Measurements from ENCODE around the gene KRTAP5-4. TPM values are rescaled to one million over a fixed set of nuclear protein-coding genes. Genes with fewer than 3 reads are reported as not detected.

KRTAP5-4 gene
- total and polyA plus RNA-seq, 7 experiments from 2014 or later = not detected

DNA sequence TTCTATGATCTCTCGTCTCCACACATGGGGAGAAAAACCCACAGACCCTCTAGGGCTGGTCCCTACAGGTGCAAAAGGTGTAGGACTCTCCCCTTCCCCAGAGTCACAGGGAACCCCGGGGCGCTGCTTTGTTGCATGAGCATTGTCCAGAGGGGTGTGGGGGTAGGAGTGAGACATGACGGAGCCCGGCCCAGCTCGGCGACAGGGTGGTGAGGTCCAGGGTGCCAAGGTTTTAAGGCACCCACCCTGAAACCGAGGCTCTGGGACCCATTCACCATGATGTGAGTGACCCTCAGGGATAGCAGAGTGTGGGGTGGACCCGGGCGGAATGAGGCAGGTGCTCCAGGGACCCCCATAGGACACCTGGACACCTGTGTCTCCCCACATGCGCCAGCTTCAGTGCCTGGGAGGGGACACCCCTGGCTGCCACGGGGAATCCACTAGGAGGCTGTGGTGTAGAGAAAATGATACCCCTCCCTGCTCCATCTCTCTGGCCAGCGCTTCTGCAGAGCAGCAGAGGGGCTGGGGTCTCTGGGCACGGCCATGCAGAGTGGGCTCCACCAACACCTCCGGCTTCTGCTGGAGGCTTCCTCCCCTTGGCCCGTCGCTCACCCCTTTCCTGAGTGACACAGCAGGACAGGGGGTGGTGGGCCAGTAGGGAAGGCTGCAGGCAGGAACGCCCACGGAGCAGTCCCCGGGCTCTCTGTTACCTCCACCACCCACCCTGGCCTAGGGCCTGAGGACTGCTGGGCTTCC lies 22.8 kb upstream of the KRTAP5-4 start:
- no peak for ATAC-seq
- no peaks in the 10 kb centered on the region for H3K9me3 Mint-ChIP-seq
- Histone ChIP-seq H3K27ac (ENCODE audit: low read depth, low read length) (no peak overlapping the region), H3K4me3 (ENCODE audit: low read length) (no peak overlapping the region), H3K36me3 (ENCODE audit: control insufficient read depth in 2 of 3, insufficient read depth in 3 of 3, low read length in 3 of 3) (no peaks in the 10 kb centered on the region), H3K9me3 (ENCODE audit: control insufficient read depth in 2 of 3, low read length in 3 of 3) (no peaks in the 10 kb centered on the region), H3K27me3 (ENCODE audit: control insufficient read depth in 2 of 2, insufficient read depth in 2 of 2, low read length in 2 of 2) (no peaks in the 10 kb centered on the region), H3K4me1 (ENCODE audit: control insufficient read depth in 2 of 2, insufficient read depth in 2 of 2, low read length in 2 of 2) (no peaks in the 10 kb centered on the region)
- no peak overlapping the region for H3K27ac Mint-ChIP-seq
- intact Hi-C loops (cut with micrococcal nuclease) = no loop called here
- peaks cover 0 to 19% (median 9%) of the 10 kb centered on the region in 5 donors for H3K27me3 Mint-ChIP-seq
- CTCF ChIA-PET = interaction anchor here (0.9 kb wide), 1 partner anchor 16 kb away, joined by 4 read pairs; no protein-coding TSS in a partner anchor
- no peak overlapping the region for H3K4me3 Mint-ChIP-seq
- no peak for DNase-seq
- POLR2A ChIA-PET = no interaction called here
- no peaks in the 10 kb centered on the region for H3K36me3 Mint-ChIP-seq
- H3K4me1 Mint-ChIP-seq = peaks cover 0 to 6% (median 0%) of the 10 kb centered on the region in 7 donors

DNA sequence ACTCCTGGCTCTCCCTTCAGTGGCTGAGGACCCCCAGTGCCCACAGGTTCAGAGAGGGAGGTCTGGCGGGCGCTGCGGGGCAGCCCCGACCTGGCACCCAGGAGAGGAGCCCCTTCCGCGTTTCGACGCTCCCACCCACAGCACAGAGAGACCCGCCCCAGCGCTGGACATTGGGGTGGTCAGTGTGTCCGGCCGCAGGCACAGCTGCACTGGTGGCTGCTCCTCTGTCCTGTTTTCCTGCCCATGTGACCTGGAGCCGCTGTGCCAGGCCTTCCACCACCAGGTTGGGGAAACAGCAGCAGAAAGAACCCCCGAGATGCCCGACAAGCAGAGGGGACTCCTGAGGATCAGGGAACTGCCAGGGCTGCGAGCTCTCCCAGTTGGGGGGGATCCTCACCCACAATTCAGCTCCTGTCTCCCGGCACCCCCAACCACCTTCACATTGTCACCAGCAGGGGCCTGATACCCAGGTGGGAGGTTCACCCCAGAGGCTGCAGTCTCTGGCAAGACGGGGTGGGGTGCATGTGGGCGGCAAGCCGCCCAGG lies 21.3 kb upstream of the KRTAP5-4 start:
- ChIA-PET CTCF (no interaction called here), POLR2A (no interaction called here)
- Mint-ChIP-seq H3K4me1 (peaks cover 0 to 10% (median 1%) of the 10 kb centered on the region in 7 donors), H3K27me3 (peaks cover 0 to 19% (median 14%) of the 10 kb centered on the region in 5 donors), H3K36me3 (no peaks in the 10 kb centered on the region), H3K4me3 (no peak overlapping the region), H3K27ac (no peak overlapping the region), H3K9me3 (no peaks in the 10 kb centered on the region)
- DNase-seq (no peak), ATAC-seq (no peak)
- no peaks in the 10 kb centered on the region for H3K9me3 ChIP-seq (ENCODE audit: control insufficient read depth in 2 of 3, low read length in 3 of 3)
- H3K27ac ChIP-seq (ENCODE audit: low read depth, low read length) = no peak overlapping the region
- intact Hi-C loops (cut with micrococcal nuclease) = no loop called here
- no peaks in the 10 kb centered on the region for H3K4me1 ChIP-seq (ENCODE audit: control insufficient read depth in 2 of 2, insufficient read depth in 2 of 2, low read length in 2 of 2)
- H3K27me3 ChIP-seq (ENCODE audit: control insufficient read depth in 2 of 2, insufficient read depth in 2 of 2, low read length in 2 of 2) = no peaks in the 10 kb centered on the region
- H3K36me3 ChIP-seq (ENCODE audit: control insufficient read depth in 2 of 3, insufficient read depth in 3 of 3, low read length in 3 of 3) = no peaks in the 10 kb centered on the region
- no peak overlapping the region for H3K4me3 ChIP-seq (ENCODE audit: low read length)

DNA sequence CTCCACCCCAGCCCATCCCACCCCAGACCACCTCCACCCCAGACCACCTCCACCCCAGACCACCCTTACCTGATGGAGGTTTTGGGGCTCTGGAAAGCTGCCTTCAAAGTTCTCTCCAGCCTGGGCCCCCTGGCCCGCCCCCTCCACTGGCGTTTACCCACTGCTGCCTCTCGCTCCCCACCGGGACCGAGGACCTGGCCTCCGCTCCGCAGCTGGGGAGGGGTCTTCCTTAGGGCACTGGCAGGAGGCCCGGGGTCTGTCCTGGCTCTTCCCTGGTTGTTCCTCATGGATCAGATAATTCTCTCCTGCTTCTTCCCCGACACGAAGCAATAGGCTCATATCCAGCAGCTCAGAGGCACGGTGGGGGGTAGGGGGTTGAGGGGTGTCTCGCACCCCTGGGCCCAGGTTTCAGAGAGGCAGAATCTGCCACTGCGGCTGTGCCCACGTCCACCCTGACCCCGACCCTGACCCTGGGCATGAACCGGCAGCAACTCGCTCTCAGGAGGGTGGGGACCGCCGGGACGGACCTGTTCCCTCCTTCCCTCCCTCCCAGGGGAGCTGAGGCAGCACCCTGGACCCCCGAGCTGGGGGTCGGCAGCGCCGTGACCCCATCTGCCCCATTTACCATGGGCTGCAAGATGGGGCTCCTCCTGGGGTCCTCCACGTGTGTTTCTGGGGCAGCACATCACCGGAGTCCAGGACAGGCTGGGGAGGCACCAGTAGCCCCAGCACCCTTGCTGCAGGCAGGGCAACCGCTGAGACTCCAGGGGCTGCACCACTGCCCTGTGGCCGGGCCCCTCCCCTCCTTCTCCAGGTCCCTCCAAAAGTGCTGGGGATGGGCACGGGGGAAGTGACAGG lies 20.6 kb upstream of the KRTAP5-4 start:
- no peak overlapping the region for H3K4me3 ChIP-seq (ENCODE audit: low read length)
- Mint-ChIP-seq H3K9me3 (no peaks in the 10 kb centered on the region), H3K36me3 (no peaks in the 10 kb centered on the region), H3K27ac (no peak overlapping the region), H3K27me3 (peaks cover 0 to 19% (median 14%) of the 10 kb centered on the region in 5 donors), H3K4me3 (no peak overlapping the region), H3K4me1 (peaks cover 0 to 10% (median 1%) of the 10 kb centered on the region in 7 donors)
- no peaks in the 10 kb centered on the region for H3K27me3 ChIP-seq (ENCODE audit: control insufficient read depth in 2 of 2, insufficient read depth in 2 of 2, low read length in 2 of 2)
- no peaks in the 10 kb centered on the region for H3K9me3 ChIP-seq (ENCODE audit: control insufficient read depth in 2 of 3, low read length in 3 of 3)
- POLR2A ChIA-PET = no interaction called here
- CTCF ChIA-PET = no interaction called here
- no peak overlapping the region for H3K27ac ChIP-seq (ENCODE audit: low read depth, low read length)
- DNase-seq (no peak), ATAC-seq (no peak)
- no peaks in the 10 kb centered on the region for H3K36me3 ChIP-seq (ENCODE audit: control insufficient read depth in 2 of 3, insufficient read depth in 3 of 3, low read length in 3 of 3)
- no peaks in the 10 kb centered on the region for H3K4me1 ChIP-seq (ENCODE audit: control insufficient read depth in 2 of 2, insufficient read depth in 2 of 2, low read length in 2 of 2)
- intact Hi-C loops (cut with micrococcal nuclease) = no loop called here

DNA sequence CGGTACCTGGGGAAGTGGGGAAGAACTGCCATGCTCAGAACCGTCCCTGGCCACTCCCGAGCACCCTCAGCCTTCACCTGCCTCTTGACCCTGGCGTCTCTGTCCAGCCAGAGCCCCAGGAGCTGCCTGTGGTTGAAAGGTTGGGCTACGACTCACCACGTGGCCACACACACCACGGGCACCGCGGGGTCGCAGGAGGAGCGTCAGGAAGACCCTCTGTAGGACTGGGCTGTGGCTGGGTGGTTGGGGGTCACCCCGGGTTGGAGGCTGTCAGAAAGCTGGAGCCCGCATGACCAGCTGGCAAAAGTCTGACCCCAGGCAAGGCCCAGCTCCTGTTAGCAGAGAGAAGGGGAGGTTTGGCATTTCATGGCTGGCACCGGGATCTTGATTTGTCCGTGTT lies 19.2 kb upstream of the KRTAP5-4 start:
- no peaks in the 10 kb centered on the region for H3K9me3 ChIP-seq (ENCODE audit: control insufficient read depth in 2 of 3, low read length in 3 of 3)
- Mint-ChIP-seq H3K9me3 (no peaks in the 10 kb centered on the region), H3K4me3 (no peak overlapping the region), H3K27ac (no peak overlapping the region), H3K4me1 (peaks cover 0 to 10% (median 1%) of the 10 kb centered on the region in 7 donors), H3K27me3 (peaks cover 0 to 16% (median 14%) of the 10 kb centered on the region in 5 donors), H3K36me3 (no peaks in the 10 kb centered on the region)
- H3K4me1 ChIP-seq (ENCODE audit: control insufficient read depth in 2 of 2, insufficient read depth in 2 of 2, low read length in 2 of 2) = no peaks in the 10 kb centered on the region
- no peaks in the 10 kb centered on the region for H3K36me3 ChIP-seq (ENCODE audit: control insufficient read depth in 2 of 3, insufficient read depth in 3 of 3, low read length in 3 of 3)
- ChIA-PET CTCF (interaction anchor here (0.6 to 1.4 kb wide), 3 partner anchors 12 to 360 kb away, joined by 3 to 5 read pairs (median 3); no protein-coding TSS in a partner anchor), POLR2A (no interaction called here)
- H3K4me3 ChIP-seq (ENCODE audit: low read length) = no peak overlapping the region
- intact Hi-C loops (cut with micrococcal nuclease) = no loop called here
- H3K27me3 ChIP-seq (ENCODE audit: control insufficient read depth in 2 of 2, insufficient read depth in 2 of 2, low read length in 2 of 2) = no peaks in the 10 kb centered on the region
- ATAC-seq (no peak), DNase-seq (no peak)
- H3K27ac ChIP-seq (ENCODE audit: low read depth, low read length) = no peak overlapping the region

DNA sequence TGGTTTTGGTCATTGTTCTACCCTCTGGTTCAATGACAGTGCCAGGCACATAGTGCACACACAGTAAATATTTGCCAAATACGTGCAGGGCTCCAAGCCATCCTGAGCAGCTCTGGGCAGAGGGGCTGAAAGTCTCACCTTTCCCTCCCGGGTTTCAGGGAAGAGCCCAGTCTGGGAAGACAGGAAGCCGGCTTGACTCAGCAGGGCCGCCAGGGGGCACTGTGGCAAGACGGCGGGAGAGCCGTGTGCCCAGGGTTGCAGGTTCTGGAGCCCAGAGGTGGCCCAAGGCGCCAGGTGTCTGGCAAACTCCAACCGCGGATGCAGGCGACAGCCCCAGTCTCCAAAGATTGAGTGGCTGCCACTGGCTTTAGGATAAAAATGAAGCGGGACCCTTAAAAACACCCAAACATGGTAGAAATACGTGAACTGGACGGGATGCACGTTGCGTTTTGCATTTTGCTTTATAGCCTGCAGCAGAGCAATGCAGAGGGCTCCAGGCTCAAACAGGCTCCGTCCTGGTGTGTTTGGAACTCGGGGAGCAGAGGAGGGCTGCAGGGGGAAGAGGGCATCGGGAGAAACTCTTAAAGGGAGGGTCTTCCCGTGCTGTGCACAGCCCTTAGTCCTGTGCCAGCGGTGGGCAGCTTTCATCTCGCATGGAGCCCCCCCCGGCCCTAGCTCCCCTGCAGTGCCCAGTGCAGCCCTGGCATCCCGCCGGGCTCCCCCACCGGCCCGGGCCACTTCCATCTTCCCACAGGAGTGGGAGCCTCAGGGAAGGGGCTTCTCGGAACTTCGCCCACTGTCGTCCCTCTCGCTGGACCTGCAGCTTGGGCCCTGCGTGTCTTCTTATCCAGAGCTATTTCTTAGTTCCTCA lies 18.4 kb upstream of the KRTAP5-4 start:
- Histone ChIP-seq H3K36me3 (ENCODE audit: control insufficient read depth in 2 of 3, insufficient read depth in 3 of 3, low read length in 3 of 3) (no peaks in the 10 kb centered on the region), H3K27me3 (ENCODE audit: control insufficient read depth in 2 of 2, insufficient read depth in 2 of 2, low read length in 2 of 2) (no peaks in the 10 kb centered on the region), H3K27ac (ENCODE audit: low read depth, low read length) (no peak overlapping the region), H3K4me3 (ENCODE audit: low read length) (no peak overlapping the region), H3K4me1 (ENCODE audit: control insufficient read depth in 2 of 2, insufficient read depth in 2 of 2, low read length in 2 of 2) (no peaks in the 10 kb centered on the region), H3K9me3 (ENCODE audit: control insufficient read depth in 2 of 3, low read length in 3 of 3) (no peaks in the 10 kb centered on the region)
- no peaks in the 10 kb centered on the region for H3K36me3 Mint-ChIP-seq
- H3K27me3 Mint-ChIP-seq = peaks cover 0 to 21% (median 15%) of the 10 kb centered on the region in 5 donors
- no peak overlapping the region for H3K4me3 Mint-ChIP-seq
- H3K9me3 Mint-ChIP-seq = no peaks in the 10 kb centered on the region
- H3K4me1 Mint-ChIP-seq = peaks cover 0 to 10% (median 1%) of the 10 kb centered on the region in 7 donors
- CTCF ChIA-PET = interaction anchor here (0.5 to 1.4 kb wide), 5 partner anchors 10 to 361 kb away, joined by 3 to 5 read pairs (median 4); no protein-coding TSS in a partner anchor
- POLR2A ChIA-PET = no interaction called here
- H3K27ac Mint-ChIP-seq = no peak overlapping the region
- peak in 6 of 9 donors; percentile 19 to 40 (median 29) for DNase-seq
- peak; percentile 54 for ATAC-seq
- intact Hi-C loops (cut with micrococcal nuclease) = no loop called here

DNA sequence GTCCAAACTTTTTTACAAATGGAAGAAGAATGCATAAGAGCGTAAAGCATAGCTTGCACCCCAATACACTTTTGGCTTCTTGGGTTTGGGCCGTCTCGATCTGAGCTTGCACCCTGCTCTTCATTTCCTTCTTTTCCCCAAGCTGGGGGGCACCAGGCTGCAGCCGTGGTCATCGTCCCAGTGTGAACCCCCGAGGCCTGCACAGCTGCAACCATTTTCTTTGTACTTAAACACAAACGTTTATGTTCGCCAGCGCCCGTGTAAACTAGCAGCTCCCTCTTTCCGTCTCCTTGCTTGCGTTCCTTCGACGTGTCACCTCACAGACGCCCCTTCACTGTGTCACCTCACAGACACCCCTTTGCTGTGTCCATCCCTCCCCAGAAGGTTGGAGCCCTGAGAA lies 17.7 kb upstream of the KRTAP5-4 start:
- Histone ChIP-seq H3K4me1 (ENCODE audit: control insufficient read depth in 2 of 2, insufficient read depth in 2 of 2, low read length in 2 of 2) (no peaks in the 10 kb centered on the region), H3K27ac (ENCODE audit: low read depth, low read length) (no peak overlapping the region), H3K36me3 (ENCODE audit: control insufficient read depth in 2 of 3, insufficient read depth in 3 of 3, low read length in 3 of 3) (no peaks in the 10 kb centered on the region), H3K27me3 (ENCODE audit: control insufficient read depth in 2 of 2, insufficient read depth in 2 of 2, low read length in 2 of 2) (no peaks in the 10 kb centered on the region), H3K9me3 (ENCODE audit: control insufficient read depth in 2 of 3, low read length in 3 of 3) (no peaks in the 10 kb centered on the region), H3K4me3 (ENCODE audit: low read length) (no peak overlapping the region)
- ATAC-seq (no peak), DNase-seq (no peak)
- Mint-ChIP-seq H3K36me3 (no peaks in the 10 kb centered on the region), H3K27me3 (peaks cover 0 to 26% (median 19%) of the 10 kb centered on the region in 5 donors), H3K27ac (no peak overlapping the region), H3K9me3 (no peaks in the 10 kb centered on the region), H3K4me3 (no peak overlapping the region), H3K4me1 (peaks cover 0 to 10% (median 1%) of the 10 kb centered on the region in 7 donors)
- ChIA-PET CTCF (interaction anchor here (0.5 to 1.4 kb wide), 3 partner anchors 9 to 100 kb away, joined by 4 to 5 read pairs (median 4); no protein-coding TSS in a partner anchor), POLR2A (no interaction called here)
- intact Hi-C loops (cut with micrococcal nuclease) = no loop called here
